OCI-LY7 (cell line): ENCODE measurements around the gene ZNF445.

Source experiments
- CTCF ChIP-seq: fragments of 200-600 bp; sonication (generic); conservative IDR thresholded peaks from 2 replicates; pipeline ENCODE4 v1.5.1; 2014; ENCODE audit warnings: mild to moderate bottlenecking, antibody characterized with exemption, low read length, moderate library complexity, mixed read lengths
- EZH2phosphoT487 ChIP-seq: fragments of 200-600 bp; sonication (generic); IDR thresholded peaks from 2 replicates; pipeline ENCODE4 v1.6.1; 2018; ENCODE audit warnings: low read depth, borderline replicate concordance, mild to moderate bottlenecking, mixed run types, antibody characterized with exemption, low read length, moderate library complexity, mixed read lengths

- TF ChIP-seq CTCF: no peak
- no peak for TF ChIP-seq EZH2phosphoT487
Measured at GRCh38 chr3:44518782-44519156, 41.3 kb upstream of the ZNF445 start.
